Suprapubic skin (tissue), 4 donors: Measurements from ENCODE around the gene CDC14C.

Experiments
- CTCF ChIP-seq, 2 donors: fragments of 200-600 bp in 1 of 2; fragments of 450-650 bp in 1 of 2; sonication (generic) in 1 of 2; IDR thresholded peaks; one replicate each; pipeline ENCODE4 v1.5.1; 2016 to 2019; ENCODE audit warnings: antibody characterized with exemption in 2 of 2, mild to moderate bottlenecking in 1 of 2, moderate library complexity in 1 of 2
- EP300 ChIP-seq: sonication (generic); formaldehyde crosslinking; IDR thresholded peaks from one replicate; pipeline ENCODE4 v1.6.1; 2017; ENCODE audit warnings: antibody characterized with exemption
- POLR2A ChIP-seq, 2 donors: fragments of 450-650 bp; IDR thresholded peaks; one replicate each; pipeline ENCODE4 v1.6.1; 2017; ENCODE audit warnings: antibody characterized with exemption in 2 of 2, mild to moderate bottlenecking in 2 of 2, moderate library complexity in 2 of 2
- POLR2AphosphoS5 ChIP-seq, 3 donors: sonication (generic); formaldehyde crosslinking; IDR thresholded peaks; one replicate each; pipeline ENCODE4 v1.6.1; 2017; ENCODE audit warnings: antibody characterized with exemption in 3 of 3

- TF ChIP-seq POLR2AphosphoS5 (IDR thresholded peaks at IDR 0.05) = no peak
- no peak for TF ChIP-seq CTCF (IDR thresholded peaks at IDR 0.05)
- no peak for TF ChIP-seq POLR2A (IDR thresholded peaks at IDR 0.05)
- no peak for TF ChIP-seq EP300
These were observed 31.6 kb downstream of the CDC14C start for GRCh38 chr7:48955916-48956315.
